IgD-negative memory B cell (primary cell): Measurements from ENCODE around the gene B4GALNT4. TPM values are rescaled to one million over a fixed set of nuclear protein-coding genes. Genes with fewer than 3 reads are reported as not detected.
"Not testable (repeated sequence)": the region's sequence is repeated elsewhere in the genome, so short reads cannot be mapped to it uniquely, and the experiment has no call there.

Source experiments
- H3K27ac Mint-ChIP-seq, 3 donors: one replicate each; pipeline ENCODE4 v1.8.0; 2020 to 2022; ENCODE audit warnings: mild to moderate bottlenecking in 3 of 3, mixed read lengths in 3 of 3, moderate library complexity in 1 of 3
- H3K27me3 Mint-ChIP-seq: one replicate; pipeline ENCODE4 v1.8.0; 2021; ENCODE audit warnings: mixed read lengths
- H3K36me3 Mint-ChIP-seq: one replicate; pipeline ENCODE4 v1.8.0; 2020; ENCODE audit warnings: mild to moderate bottlenecking, mixed read lengths
- H3K4me1 Mint-ChIP-seq, 3 donors: one replicate each; pipeline ENCODE4 v1.8.0; 2020 to 2022; ENCODE audit warnings: mixed read lengths in 3 of 3, mild to moderate bottlenecking in 1 of 3
- H3K4me3 Mint-ChIP-seq, 4 donors: one replicate each; pipeline ENCODE4 v1.8.0; 2020 to 2022; ENCODE audit warnings: mild to moderate bottlenecking in 4 of 4, mixed read lengths in 4 of 4, moderate library complexity in 3 of 4
- H3K9me3 Mint-ChIP-seq, 3 donors: one replicate each; pipeline ENCODE4 v1.8.0; 2020 to 2021; ENCODE audit warnings: mixed read lengths in 3 of 3, mild to moderate bottlenecking in 1 of 3
- polyA plus RNA-seq: library from polyadenylated mRNA; unstranded; fragments of 300-500 nt; fragmentation: Illumina TruSeq; gene quantifications from one replicate; pipeline ENCODE4 v1.2.3, GENCODE V29; 2021

The B4GALNT4 gene
- polyA plus RNA-seq, 1 donor from 2014 or later, result not detected

DNA sequence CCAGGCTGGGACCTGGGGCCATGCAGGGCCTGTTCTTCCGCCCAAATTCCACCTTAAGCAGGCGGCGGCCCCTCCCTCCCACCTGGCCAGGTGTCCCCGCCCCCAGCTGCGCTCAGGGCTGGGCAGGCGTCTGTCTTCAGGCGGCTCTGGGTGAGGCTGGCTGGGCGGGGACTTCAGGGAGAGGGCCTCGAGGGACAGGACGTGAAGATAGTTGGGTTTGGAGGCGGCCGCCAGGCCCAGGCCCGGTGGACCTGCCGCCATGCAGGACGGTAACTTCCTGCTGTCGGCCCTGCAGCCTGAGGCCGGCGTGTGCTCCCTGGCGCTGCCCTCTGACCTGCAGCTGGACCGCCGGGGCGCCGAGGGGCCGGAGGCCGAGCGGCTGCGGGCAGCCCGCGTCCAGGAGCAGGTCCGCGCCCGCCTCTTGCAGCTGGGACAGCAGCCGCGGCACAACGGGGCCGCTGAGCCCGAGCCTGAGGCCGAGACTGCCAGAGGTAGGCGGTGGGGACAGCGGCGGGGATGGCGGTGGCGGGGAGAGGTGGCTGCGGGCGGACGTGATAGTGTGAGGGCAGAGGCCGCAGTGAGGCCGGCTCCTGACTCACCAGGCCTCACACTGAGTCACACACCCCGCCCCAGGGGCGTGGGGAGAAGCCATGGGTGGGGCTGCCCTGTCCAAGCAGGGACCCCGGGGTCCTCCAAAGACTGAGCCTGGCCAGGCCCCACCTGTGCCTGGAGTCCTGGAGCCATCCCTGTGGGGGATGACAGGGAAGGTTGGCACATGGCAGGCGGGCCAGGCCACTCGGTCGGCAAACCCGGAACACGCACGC lies 24.9 kb downstream of the B4GALNT4 start, which contains the start of gene PKP3:
Gene PKP3 (plus strand): TSS at position 176 of the 824 bp plus-strand sequence. CDS start 84 bp downstream, at position 260.
- Mint-ChIP-seq H3K4me1 (peaks cover 0 to 2% (median 0%) of the 10 kb centered on the region in 3 donors), H3K27ac (no peak within 1 kb of the TSS), H3K36me3 (no peaks in the 10 kb centered on the region), H3K4me3 (no peak within 1 kb of the TSS), H3K9me3 (no peaks in the 10 kb centered on the region), H3K27me3 (no peaks in the 10 kb centered on the region)

DNA sequence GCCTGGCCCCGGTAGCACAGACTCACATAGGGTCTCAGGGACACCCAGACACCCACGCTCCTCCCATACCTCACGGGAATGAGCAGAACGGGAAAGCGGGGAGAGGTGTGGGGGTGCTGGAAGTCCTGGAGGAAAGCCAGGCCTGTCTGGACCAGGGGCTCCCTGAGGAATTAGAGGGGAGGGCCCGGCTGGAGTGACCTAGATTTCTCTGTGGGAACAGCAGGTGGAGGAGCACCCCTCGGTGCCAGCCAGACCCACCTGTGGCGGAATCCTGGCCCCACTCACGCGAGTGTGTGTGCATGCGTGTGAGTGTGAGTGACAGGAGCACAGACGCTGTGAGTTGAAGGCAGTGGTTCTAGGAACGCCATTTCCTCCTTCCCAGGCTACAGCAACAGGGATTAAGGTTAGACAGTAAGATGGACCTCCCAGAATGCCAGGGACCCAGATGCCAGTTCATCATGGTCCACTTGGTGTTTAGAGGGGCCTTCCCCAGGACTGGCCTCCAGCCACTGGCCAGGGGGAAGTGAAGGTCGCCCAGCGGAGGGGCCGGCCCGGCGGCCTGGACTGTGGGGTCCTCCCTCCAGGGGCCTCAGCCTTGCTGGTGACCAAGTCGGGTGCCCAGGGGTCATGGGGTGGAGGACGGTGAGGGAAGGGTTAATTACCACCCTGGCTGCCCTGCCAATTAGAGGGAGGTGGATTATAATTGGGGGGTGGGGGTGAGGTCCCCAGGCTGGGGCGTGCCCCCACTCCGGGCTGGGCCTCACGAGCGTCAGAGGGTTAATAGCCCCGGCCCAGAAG lies 25.8 kb downstream of the B4GALNT4 start:
- peaks cover 0 to 2% (median 0%) of the 10 kb centered on the region in 3 donors for H3K4me1 Mint-ChIP-seq
- H3K4me3 Mint-ChIP-seq, result no peak overlapping the region
- no peak overlapping the region for H3K27ac Mint-ChIP-seq
- H3K27me3 Mint-ChIP-seq, result peaks cover 5% of the 10 kb centered on the region
- no peaks in the 10 kb centered on the region for H3K36me3 Mint-ChIP-seq
- H3K9me3 Mint-ChIP-seq, result no peaks in the 10 kb centered on the region

DNA sequence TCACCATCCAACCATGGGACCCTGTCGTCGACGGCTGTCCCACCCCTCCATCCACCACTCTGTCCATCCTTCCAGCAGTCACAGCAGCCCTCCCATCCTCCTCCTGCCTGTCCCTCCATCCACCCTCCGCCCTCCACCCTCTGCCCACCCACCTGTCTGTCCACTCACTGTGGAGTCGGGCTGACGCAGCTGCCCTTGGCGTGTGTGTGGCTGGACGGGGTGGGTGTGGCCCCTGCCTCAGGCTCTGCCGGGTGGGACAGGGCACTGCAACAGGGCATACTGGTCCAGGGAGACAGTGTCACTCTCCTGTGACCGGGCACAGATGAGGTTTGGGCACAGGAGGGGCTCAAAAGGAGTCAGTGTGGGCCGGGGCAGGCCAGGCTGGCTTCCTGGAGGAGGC lies 26.6 kb downstream of the B4GALNT4 start:
- peak overlapping the region in 1 of 4 donors; percentile 78 for H3K4me3 Mint-ChIP-seq
- no peak overlapping the region for H3K27ac Mint-ChIP-seq
- H3K9me3 Mint-ChIP-seq, result no peaks in the 10 kb centered on the region
- H3K4me1 Mint-ChIP-seq, result peaks cover 0 to 2% (median 0%) of the 10 kb centered on the region in 3 donors
- peaks cover 5% of the 10 kb centered on the region for H3K27me3 Mint-ChIP-seq
- H3K36me3 Mint-ChIP-seq, result no peaks in the 10 kb centered on the region

GRCh38 chr11:396511-396947 lies 27.2 kb downstream of the B4GALNT4 start:
- H3K36me3 Mint-ChIP-seq, result no peaks in the 10 kb centered on the region
- peaks cover 0 to 2% (median 0%) of the 10 kb centered on the region in 3 donors for H3K4me1 Mint-ChIP-seq
- H3K27ac Mint-ChIP-seq, result no peak overlapping the region
- peak overlapping the region in 3 of 4 donors; percentile 59 to 78 (median 63) for H3K4me3 Mint-ChIP-seq
- H3K27me3 Mint-ChIP-seq, result peaks cover 5% of the 10 kb centered on the region
- no peaks in the 10 kb centered on the region for H3K9me3 Mint-ChIP-seq

DNA sequence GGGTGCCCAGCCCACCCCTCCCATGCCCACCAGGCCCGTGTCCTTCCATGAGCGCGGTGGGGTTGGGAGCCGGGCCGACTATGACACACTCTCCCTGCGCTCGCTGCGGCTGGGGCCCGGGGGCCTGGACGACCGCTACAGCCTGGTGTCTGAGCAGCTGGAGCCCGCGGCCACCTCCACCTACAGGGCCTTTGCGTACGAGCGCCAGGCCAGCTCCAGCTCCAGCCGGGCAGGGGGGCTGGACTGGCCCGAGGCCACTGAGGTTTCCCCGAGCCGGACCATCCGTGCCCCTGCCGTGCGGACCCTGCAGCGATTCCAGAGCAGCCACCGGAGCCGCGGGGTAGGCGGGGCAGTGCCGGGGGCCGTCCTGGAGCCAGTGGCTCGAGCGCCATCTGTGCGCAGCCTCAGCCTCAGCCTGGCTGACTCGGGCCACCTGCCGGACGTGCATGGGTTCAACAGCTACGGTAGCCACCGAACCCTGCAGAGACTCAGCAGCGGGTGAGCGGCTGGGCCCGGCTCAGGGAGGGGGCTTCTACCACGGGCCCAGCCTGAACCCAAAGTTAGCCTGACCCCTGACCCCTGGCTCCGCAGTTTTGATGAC lies 27.7 kb downstream of the B4GALNT4 start:
- no peaks in the 10 kb centered on the region for H3K9me3 Mint-ChIP-seq
- peaks cover 5% of the 10 kb centered on the region for H3K27me3 Mint-ChIP-seq
- peak overlapping the region in 3 of 4 donors; percentile 27 to 78 (median 59) for H3K4me3 Mint-ChIP-seq
- no peaks in the 10 kb centered on the region for H3K36me3 Mint-ChIP-seq
- H3K4me1 Mint-ChIP-seq, result peaks cover 0 to 2% (median 0%) of the 10 kb centered on the region in 3 donors
- H3K27ac Mint-ChIP-seq, result no peak overlapping the region

GRCh38 chr11:398826-399225 lies 29.5 kb downstream of the B4GALNT4 start:
- Mint-ChIP-seq H3K27me3 (peaks cover 5% of the 10 kb centered on the region), H3K4me3 (no peak overlapping the region), H3K4me1 (peaks cover 0 to 2% (median 0%) of the 10 kb centered on the region in 3 donors), H3K36me3 (no peaks in the 10 kb centered on the region), H3K9me3 (no peaks in the 10 kb centered on the region), H3K27ac (peak overlapping the region in 1 of 3 donors; percentile 42)

GRCh38 chr11:399731-400211 lies 30.5 kb downstream of the B4GALNT4 start:
- Mint-ChIP-seq H3K36me3 (no peaks in the 10 kb centered on the region), H3K4me3 (no peak overlapping the region)

GRCh38 chr11:400241-400689 lies 31.0 kb downstream of the B4GALNT4 start:
- Mint-ChIP-seq H3K27me3 (peaks cover 10% of the 10 kb centered on the region), H3K4me3 (no peak overlapping the region), H3K27ac (no peak overlapping the region), H3K9me3 (no peaks in the 10 kb centered on the region), H3K4me1 (peaks cover 0 to 2% (median 0%) of the 10 kb centered on the region in 3 donors), H3K36me3 (peaks cover under 1% of the 10 kb centered on the region)

More at GRCh38 chr11:399731-400211, 30.5 kb downstream of the B4GALNT4 start:
- peaks cover 0 to 2% (median 0%) of the 10 kb centered on the region in 3 donors for H3K4me1 Mint-ChIP-seq
- no peak overlapping the region for H3K27ac Mint-ChIP-seq
- H3K27me3 Mint-ChIP-seq, result peaks cover 10% of the 10 kb centered on the region
- no peaks in the 10 kb centered on the region for H3K9me3 Mint-ChIP-seq

DNA sequence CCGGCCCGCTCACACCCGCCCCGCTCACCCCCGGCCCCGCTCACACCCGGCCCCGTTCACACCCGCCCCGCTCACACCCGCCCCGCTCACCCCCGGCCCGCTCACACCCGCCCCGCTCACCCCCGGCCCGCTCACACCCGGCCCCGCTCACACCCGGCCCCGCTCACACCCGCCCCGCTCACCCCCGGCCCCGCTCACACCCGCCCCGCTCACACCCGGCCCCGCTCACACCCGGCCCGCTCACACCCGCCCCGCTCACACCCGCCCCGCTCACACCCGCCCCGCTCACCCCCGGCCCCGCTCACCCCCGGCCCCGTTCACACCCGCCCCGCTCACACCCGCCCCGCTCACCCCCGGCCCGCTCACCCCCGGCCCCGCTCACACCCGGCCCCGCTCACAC lies 31.9 kb downstream of the B4GALNT4 start:
- H3K27ac Mint-ChIP-seq, H3K9me3 Mint-ChIP-seq, H3K36me3 Mint-ChIP-seq, H3K4me3 Mint-ChIP-seq, H3K4me1 Mint-ChIP-seq: not testable (repeated sequence)
- peaks cover 10% of the 10 kb centered on the region for H3K27me3 Mint-ChIP-seq

DNA sequence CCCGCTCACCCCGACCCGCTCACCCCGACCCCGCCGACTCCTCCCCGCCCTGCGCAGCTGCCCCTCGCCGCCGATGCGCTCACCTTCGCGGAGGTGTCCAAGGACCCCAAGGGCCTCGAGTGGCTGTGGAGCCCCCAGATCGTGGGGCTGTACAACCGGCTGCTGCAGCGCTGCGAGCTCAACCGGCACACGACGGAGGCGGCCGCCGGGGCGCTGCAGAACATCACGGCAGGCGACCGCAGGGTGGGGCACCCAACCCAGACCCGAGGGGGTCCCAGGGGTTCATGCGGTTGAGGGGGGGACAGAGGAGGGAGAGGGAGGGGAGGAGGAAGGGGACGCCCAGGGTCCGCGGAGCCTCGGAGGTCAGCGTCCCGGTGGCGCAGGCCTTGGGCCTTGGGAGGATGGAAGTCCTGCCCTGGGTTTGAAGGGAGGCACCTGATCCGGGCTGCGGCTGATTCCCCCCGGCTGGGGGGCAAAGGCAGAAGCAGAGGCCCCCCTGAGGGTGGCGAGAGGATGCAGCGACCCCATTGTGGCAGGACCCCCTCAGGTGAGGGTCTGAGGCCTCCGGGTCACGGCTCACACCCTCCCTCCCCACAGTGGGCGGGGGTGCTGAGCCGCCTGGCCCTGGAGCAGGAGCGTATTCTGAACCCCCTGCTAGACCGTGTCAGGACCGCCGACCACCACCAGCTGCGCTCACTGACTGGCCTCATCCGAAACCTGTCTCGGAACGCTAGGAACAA lies 33.9 kb downstream of the B4GALNT4 start:
- Mint-ChIP-seq H3K27me3 (peaks cover 10% of the 10 kb centered on the region), H3K4me1 (peaks cover 0 to 2% (median 0%) of the 10 kb centered on the region in 3 donors), H3K9me3 (no peaks in the 10 kb centered on the region), H3K36me3 (peaks cover 1% of the 10 kb centered on the region), H3K27ac (peak overlapping the region in 1 of 3 donors; percentile 31), H3K4me3 (no peak overlapping the region)

- Mint-ChIP-seq H3K4me3 (no peak overlapping the region), H3K9me3 (no peaks in the 10 kb centered on the region), H3K27ac (peak overlapping the region in 1 of 3 donors; percentile 58), H3K36me3 (peaks cover 1% of the 10 kb centered on the region), H3K4me1 (peaks cover 0 to 2% (median 0%) of the 10 kb centered on the region in 3 donors), H3K27me3 (peaks cover 10% of the 10 kb centered on the region)
These were observed 34.6 kb downstream of the B4GALNT4 start for GRCh38 chr11:403761-404431.

DNA sequence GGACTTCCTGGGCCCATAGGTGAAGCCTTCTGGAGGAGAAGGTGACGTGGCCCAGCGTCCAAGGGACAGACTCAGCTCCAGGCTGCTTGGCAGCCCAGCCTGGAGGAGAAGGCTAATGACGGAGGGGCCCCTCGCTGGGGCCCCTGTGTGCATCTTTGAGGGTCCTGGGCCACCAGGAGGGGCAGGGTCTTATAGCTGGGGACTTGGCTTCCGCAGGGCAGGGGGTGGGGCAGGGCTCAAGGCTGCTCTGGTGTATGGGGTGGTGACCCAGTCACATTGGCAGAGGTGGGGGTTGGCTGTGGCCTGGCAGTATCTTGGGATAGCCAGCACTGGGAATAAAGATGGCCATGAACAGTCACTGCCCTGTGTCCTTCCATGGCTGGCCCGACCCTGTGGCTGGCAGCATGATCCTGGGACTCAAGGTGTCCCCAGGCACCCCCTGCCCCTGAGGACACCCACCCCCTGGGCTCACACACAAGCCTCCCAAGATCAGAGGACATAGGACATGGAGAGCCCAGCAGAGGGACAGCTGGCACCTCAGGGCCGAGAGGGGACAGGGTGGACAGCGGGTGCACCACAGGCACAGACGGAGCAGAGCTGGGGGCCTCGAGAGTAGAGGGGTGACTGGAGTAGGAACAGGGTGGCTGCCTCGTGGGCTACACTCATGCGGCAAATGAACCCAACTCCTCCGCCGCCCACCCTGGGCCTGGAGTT lies 35.4 kb downstream of the B4GALNT4 start:
- Mint-ChIP-seq H3K36me3 (peaks cover 1% of the 10 kb centered on the region), H3K27ac (peak overlapping the region in 1 of 3 donors; percentile 64), H3K4me3 (peak overlapping the region in 1 of 4 donors; percentile 45), H3K9me3 (no peaks in the 10 kb centered on the region), H3K4me1 (peaks cover 0 to 2% (median under 1%) of the 10 kb centered on the region in 3 donors), H3K27me3 (peaks cover 7% of the 10 kb centered on the region)

GRCh38 chr11:405323-405953 lies 36.1 kb downstream of the B4GALNT4 start:
- Mint-ChIP-seq H3K36me3 (peaks cover 1% of the 10 kb centered on the region), H3K27me3 (peaks cover 5% of the 10 kb centered on the region), H3K4me3 (peak overlapping the region in 1 of 4 donors; percentile 61), H3K4me1 (peaks cover 0 to 2% (median 2%) of the 10 kb centered on the region in 3 donors), H3K27ac (peak overlapping the region in 2 of 3 donors; percentile 59 to 64), H3K9me3 (no peaks in the 10 kb centered on the region)
